ENCODE measurements around the gene ST3GAL4. TPM values are rescaled to one million over a fixed set of nuclear protein-coding genes. Genes with fewer than 3 reads are reported as not detected.

ST3GAL4 gene
- total and polyA plus RNA-seq, 2 donors (not counting 1 experiment from before 2014, with no cell fraction given), result 1.1 to 1.9 TPM

DNA sequence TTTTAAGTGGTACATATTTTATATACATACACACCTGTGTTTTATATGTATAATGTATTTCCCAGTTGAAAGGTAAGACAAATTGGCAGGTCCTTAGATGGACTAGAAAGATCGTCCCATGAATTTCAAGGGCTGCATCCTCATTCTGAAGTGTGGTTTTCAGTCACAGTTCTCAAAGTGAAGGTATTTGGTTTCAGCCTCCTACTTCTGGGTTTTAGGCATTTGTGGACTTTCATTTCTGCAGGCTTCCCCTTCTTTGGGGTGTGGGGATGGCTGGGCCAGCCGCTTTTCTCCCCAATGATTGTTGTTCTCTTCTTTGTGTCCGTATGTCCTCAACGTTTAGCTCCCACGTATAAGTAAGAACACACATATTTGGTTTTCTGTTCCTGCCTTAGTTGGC is 41.7 kb upstream of the ST3GAL4 start:
- H3K4me2 ChIP-seq (replicated peaks; ENCODE audit: low read depth, low read length, poor library complexity, severe bottlenecking), result no peak overlapping the region
- H3K4me1 Mint-ChIP-seq, result peaks cover 33% of the 10 kb centered on the region
- H3K9me3 ChIP-seq (ENCODE audit: control extremely low read depth in 1 of 3, control insufficient read depth in 2 of 3, insufficient read depth in 1 of 3, low read length in 2 of 3), result no peaks in the 10 kb centered on the region
- no peak overlapping the region for H3K4me3 ChIP-seq (ENCODE audit: control extremely low read depth in 1 of 5, extremely low read depth in 1 of 5, insufficient read depth in 1 of 5, low read depth in 2 of 5, low read length in 4 of 5)
- H3K36me3 ChIP-seq (replicated peaks in 1 of 2; ENCODE audit: control extremely low read depth in 1 of 2, control insufficient read depth in 1 of 2, extremely low read depth in 1 of 2, insufficient read depth in 2 of 2, low read length in 1 of 2), result peaks cover 0 to 49% of the 10 kb centered on the region in 2 experiments
- TF ChIP-seq, protein P1, sequence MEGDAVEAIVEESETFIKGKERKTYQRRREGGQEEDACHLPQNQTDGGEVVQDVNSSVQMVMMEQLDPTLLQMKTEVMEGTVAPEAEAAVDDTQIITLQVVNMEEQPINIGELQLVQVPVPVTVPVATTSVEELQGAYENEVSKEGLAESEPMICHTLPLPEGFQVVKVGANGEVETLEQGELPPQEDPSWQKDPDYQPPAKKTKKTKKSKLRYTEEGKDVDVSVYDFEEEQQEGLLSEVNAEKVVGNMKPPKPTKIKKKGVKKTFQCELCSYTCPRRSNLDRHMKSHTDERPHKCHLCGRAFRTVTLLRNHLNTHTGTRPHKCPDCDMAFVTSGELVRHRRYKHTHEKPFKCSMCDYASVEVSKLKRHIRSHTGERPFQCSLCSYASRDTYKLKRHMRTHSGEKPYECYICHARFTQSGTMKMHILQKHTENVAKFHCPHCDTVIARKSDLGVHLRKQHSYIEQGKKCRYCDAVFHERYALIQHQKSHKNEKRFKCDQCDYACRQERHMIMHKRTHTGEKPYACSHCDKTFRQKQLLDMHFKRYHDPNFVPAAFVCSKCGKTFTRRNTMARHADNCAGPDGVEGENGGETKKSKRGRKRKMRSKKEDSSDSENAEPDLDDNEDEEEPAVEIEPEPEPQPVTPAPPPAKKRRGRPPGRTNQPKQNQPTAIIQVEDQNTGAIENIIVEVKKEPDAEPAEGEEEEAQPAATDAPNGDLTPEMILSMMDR (IDR thresholded peaks at IDR 0.05), result no peak
- TF ChIP-seq EZH2 (IDR thresholded peaks at IDR 0.05; ENCODE audit: borderline replicate concordance, insufficient read depth, low read depth, low read length, poor library complexity, severe bottlenecking), result no peak
- DNase-seq (no peak), ATAC-seq (ENCODE audit: low read depth) (no peak)
- H4K20me1 ChIP-seq (ENCODE audit: control insufficient read depth, insufficient read depth, low read length, poor library complexity, severe bottlenecking), result peaks cover 29% of the 10 kb centered on the region
- H3K9me3 Mint-ChIP-seq (ENCODE audit: insufficient read depth), result no peaks in the 10 kb centered on the region
- H3K27me3 ChIP-seq (replicated peaks in 1 of 4; ENCODE audit: control extremely low read depth in 1 of 4, control insufficient read depth in 3 of 4, insufficient read depth in 4 of 4, low read length in 3 of 4), result no peaks in the 10 kb centered on the region
- intact Hi-C loops (cut with micrococcal nuclease), result no loop called here
- no peak overlapping the region for H3K27ac ChIP-seq (ENCODE audit: low read length in 2 of 2)
- CTCF ChIA-PET, result interaction anchor here (1.3 kb wide), 1 partner anchor 10 kb away, joined by 3 read pairs; the partner anchor contains the start of gene DCPS
- no peak overlapping the region for H2AFZ ChIP-seq (ENCODE audit: insufficient read depth, low read depth, low read length, poor library complexity, severe bottlenecking)
- no peaks in the 10 kb centered on the region for H3K27me3 Mint-ChIP-seq
- H3K4me1 ChIP-seq (ENCODE audit: control insufficient read depth in 2 of 2, insufficient read depth in 2 of 2, low read length in 2 of 2), result peaks cover 10 to 18% of the 10 kb centered on the region in 2 donors
- H3K27ac Mint-ChIP-seq, result no peak overlapping the region
- WGBS (ENCODE audit: insufficient coverage), result 90% methylated on average over 4 of the region's 5 CpGs
- H3K4me3 Mint-ChIP-seq, result no peak overlapping the region
- H3K9ac ChIP-seq (ENCODE audit: low read length), result no peak overlapping the region
- peaks cover 51% of the 10 kb centered on the region for H3K79me2 ChIP-seq (ENCODE audit: control insufficient read depth, insufficient read depth, low read length)
- POLR2A ChIA-PET, result no interaction called here

GRCh38 chr11:126317432-126317755 is 38.1 kb upstream of the ST3GAL4 start:
- DNase-seq (no peak), ATAC-seq (ENCODE audit: low read depth) (no peak)
- Mint-ChIP-seq H3K9me3 (ENCODE audit: insufficient read depth) (no peaks in the 10 kb centered on the region), H3K27ac (no peak overlapping the region), H3K4me1 (peaks cover 30% of the 10 kb centered on the region), H3K27me3 (no peaks in the 10 kb centered on the region), H3K4me3 (no peak overlapping the region)
- Histone ChIP-seq H3K9ac (ENCODE audit: low read length) (no peak overlapping the region), H2AFZ (ENCODE audit: insufficient read depth, low read depth, low read length, poor library complexity, severe bottlenecking) (no peak overlapping the region), H4K20me1 (ENCODE audit: control insufficient read depth, insufficient read depth, low read length, poor library complexity, severe bottlenecking) (peaks cover 18% of the 10 kb centered on the region), H3K79me2 (ENCODE audit: control insufficient read depth, insufficient read depth, low read length) (peaks cover 54% of the 10 kb centered on the region), H3K9me3 (ENCODE audit: control extremely low read depth in 1 of 3, control insufficient read depth in 2 of 3, insufficient read depth in 1 of 3, low read length in 2 of 3) (no peaks in the 10 kb centered on the region), H3K4me1 (ENCODE audit: control insufficient read depth in 2 of 2, insufficient read depth in 2 of 2, low read length in 2 of 2) (peaks cover 10 to 12% of the 10 kb centered on the region in 2 donors), H3K27me3 (replicated peaks in 1 of 4; ENCODE audit: control extremely low read depth in 1 of 4, control insufficient read depth in 3 of 4, insufficient read depth in 4 of 4, low read length in 3 of 4) (no peaks in the 10 kb centered on the region), H3K4me2 (replicated peaks; ENCODE audit: low read depth, low read length, poor library complexity, severe bottlenecking) (no peak overlapping the region), H3K4me3 (ENCODE audit: control extremely low read depth in 1 of 5, extremely low read depth in 1 of 5, insufficient read depth in 1 of 5, low read depth in 2 of 5, low read length in 4 of 5) (no peak overlapping the region), H3K36me3 (replicated peaks in 1 of 2; ENCODE audit: control extremely low read depth in 1 of 2, control insufficient read depth in 1 of 2, extremely low read depth in 1 of 2, insufficient read depth in 2 of 2, low read length in 1 of 2) (peaks cover 0 to 43% of the 10 kb centered on the region in 2 experiments), H3K27ac (ENCODE audit: low read length in 2 of 2) (no peak overlapping the region)
- CTCF ChIA-PET, result no interaction called here
- POLR2A ChIA-PET, result no interaction called here
- 29% methylated on average over 1 of the region's 1 CpG for WGBS (ENCODE audit: insufficient coverage)
- TF ChIP-seq EZH2 (IDR thresholded peaks at IDR 0.05; ENCODE audit: borderline replicate concordance, insufficient read depth, low read depth, low read length, poor library complexity, severe bottlenecking), result no peak
- TF ChIP-seq, protein P1 (IDR thresholded peaks at IDR 0.05), result no peak
- intact Hi-C loops (cut with micrococcal nuclease), result no loop called here
